Uterus (tissue), 4 donors: ENCODE measurements around the gene PARD3. TPM values are rescaled to one million over a fixed set of nuclear protein-coding genes. Genes with fewer than 3 reads are reported as not detected.
A peak's percentile ranks its signal among the peaks of the same experiment; 100 is the strongest.

ENCODE experiments used
- DNase-seq, 2 donors: peaks; one replicate each; pipeline ENCODE4 v3.0.0-alpha.2; 2019 to 2020
- H3K27ac ChIP-seq, 2 donors: fragments of 200-600 bp; sonication (generic); 1 replicate in 1 of 2; 2 replicates in 1 of 2; pipeline ENCODE4 v1.5.1; 2016 to 2018
- H3K27me3 ChIP-seq, 2 donors: fragments of 200-600 bp; sonication (generic); one replicate each; pipeline ENCODE4 v1.5.1; 2018 to 2019; ENCODE audit warnings: control low read depth in 1 of 2
- H3K36me3 ChIP-seq, 2 donors: fragments of 200-600 bp; sonication (generic); one replicate each; pipeline ENCODE4 v1.5.1; 2019; ENCODE audit warnings: control low read depth in 1 of 2
- H3K4me1 ChIP-seq, 2 donors: fragments of 200-600 bp; sonication (generic); one replicate each; pipeline ENCODE4 v1.5.1; 2018 to 2019; ENCODE audit warnings: control low read depth in 1 of 2
- H3K4me3 ChIP-seq, 2 donors: fragments of 200-600 bp; sonication (generic); 1 replicate in 1 of 2; 2 replicates in 1 of 2; pipeline ENCODE4 v1.5.1; 2018 to 2019; ENCODE audit warnings: mild to moderate bottlenecking in 1 of 2
- H3K9me3 ChIP-seq, 2 donors: fragments of 200-600 bp; sonication (generic); one replicate each; pipeline ENCODE4 v1.5.1; 2019; ENCODE audit warnings: control low read depth in 1 of 2
- POLR2A ChIP-seq, 2 donors: fragments of 450-650 bp; IDR thresholded peaks; one replicate each; pipeline ENCODE4 v1.6.1; 2016; ENCODE audit warnings: antibody characterized with exemption in 2 of 2, mild to moderate bottlenecking in 1 of 2, moderate library complexity in 1 of 2
- intact Hi-C: fragments of 100-400 bp; cut with DNase I; formaldehyde crosslinking; loops from one replicate; pipeline ENCODE4 v1.15.1; 2023; ENCODE audit warnings: low total_unique reads
- total RNA-seq, 4 donors: library from RNA; depleted of rRNA in 3 of 4; stranded (reverse); fragments of >200 nt in 3 of 4; gene quantifications; one replicate each; pipeline versions ENCODE4 v1.1.0 to v1.2.4, GENCODE V29; 2014 to 2023
- TF ChIP-seq, protein P1 (sequence below), 4 experiments: fragments of 200-600 bp in 2 of 4; fragments of 450-650 bp in 2 of 4; sonication (generic) in 2 of 4; IDR thresholded peaks; one replicate each; pipeline ENCODE4 v1.5.1; 2016 to 2019; ENCODE audit warnings: antibody characterized with exemption in 4 of 4, mild to moderate bottlenecking in 2 of 4, moderate library complexity in 1 of 4
- donor health status: DM: yes; HTN: yes; CAD: no.

Gene PARD3
- total RNA-seq, 4 donors from 2014 or later = 42.1 to 96.1 (median 51.5) TPM

DNA sequence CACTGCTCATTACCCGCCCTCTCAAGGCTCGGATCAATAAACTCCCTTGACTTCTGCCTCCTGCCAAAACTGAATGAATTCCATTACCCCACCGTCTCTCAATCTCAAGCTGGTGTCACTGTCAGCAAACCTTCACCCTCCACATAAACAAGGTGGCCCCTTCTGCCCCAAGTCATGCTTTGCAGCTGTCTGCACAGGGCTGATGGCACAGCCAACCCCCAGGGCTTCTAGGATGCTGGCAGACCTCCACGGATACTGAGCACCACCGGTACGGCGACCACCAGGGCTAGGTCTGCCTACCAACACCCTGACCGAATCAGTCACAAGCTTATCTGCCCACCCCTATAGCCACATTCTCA, 46.1 kb downstream of the PARD3 start:
- no peak overlapping the region for H3K4me3 ChIP-seq
- no peaks in the 10 kb centered on the region for H3K9me3 ChIP-seq
- no peak overlapping the region for H3K27ac ChIP-seq
- intact Hi-C loops = no loop called here
- no peaks in the 10 kb centered on the region for H3K27me3 ChIP-seq
- H3K4me1 ChIP-seq = peaks cover 4 to 8% of the 10 kb centered on the region in 2 donors
- no peak for DNase-seq
- no peaks in the 10 kb centered on the region for H3K36me3 ChIP-seq
- TF ChIP-seq, protein P1, sequence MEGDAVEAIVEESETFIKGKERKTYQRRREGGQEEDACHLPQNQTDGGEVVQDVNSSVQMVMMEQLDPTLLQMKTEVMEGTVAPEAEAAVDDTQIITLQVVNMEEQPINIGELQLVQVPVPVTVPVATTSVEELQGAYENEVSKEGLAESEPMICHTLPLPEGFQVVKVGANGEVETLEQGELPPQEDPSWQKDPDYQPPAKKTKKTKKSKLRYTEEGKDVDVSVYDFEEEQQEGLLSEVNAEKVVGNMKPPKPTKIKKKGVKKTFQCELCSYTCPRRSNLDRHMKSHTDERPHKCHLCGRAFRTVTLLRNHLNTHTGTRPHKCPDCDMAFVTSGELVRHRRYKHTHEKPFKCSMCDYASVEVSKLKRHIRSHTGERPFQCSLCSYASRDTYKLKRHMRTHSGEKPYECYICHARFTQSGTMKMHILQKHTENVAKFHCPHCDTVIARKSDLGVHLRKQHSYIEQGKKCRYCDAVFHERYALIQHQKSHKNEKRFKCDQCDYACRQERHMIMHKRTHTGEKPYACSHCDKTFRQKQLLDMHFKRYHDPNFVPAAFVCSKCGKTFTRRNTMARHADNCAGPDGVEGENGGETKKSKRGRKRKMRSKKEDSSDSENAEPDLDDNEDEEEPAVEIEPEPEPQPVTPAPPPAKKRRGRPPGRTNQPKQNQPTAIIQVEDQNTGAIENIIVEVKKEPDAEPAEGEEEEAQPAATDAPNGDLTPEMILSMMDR (IDR thresholded peaks at IDR 0.05) = no peak

DNA sequence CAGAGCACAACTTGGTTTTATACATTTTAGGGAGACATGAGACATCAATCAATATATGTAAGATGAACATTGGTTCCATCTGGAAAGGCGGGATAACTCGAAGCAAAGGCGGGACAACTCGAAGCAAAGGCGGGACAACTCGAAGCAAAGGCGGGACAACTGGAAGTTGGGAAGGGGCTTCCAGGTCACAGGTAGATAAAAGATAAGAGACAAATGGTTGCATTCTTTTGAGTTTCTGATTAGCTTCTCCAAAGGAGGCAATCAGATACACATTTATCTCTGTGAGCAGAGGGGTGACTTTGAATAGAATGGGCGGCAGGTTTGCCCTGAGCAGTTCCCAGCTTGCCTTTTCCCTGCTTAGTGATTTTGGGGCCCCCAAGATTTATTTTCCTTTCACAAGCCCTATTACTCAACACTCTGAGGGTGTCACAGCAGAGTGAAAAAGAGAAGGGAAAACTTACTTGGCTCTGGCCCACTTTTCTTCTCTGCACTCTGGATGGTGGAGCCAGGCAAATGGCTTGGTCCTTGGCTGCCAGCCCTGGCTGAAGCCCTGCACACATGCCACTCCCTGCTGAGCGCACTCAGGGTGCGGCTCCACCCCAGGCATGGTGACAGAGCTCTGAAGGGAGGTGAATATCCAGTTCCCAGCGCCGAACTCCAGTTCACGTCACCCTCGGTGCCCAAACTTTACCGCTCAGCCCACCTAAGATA, 46.7 kb downstream of the PARD3 start:
- no peak overlapping the region for H3K4me3 ChIP-seq
- no peak overlapping the region for H3K27ac ChIP-seq
- no peaks in the 10 kb centered on the region for H3K27me3 ChIP-seq
- peaks cover 4 to 8% of the 10 kb centered on the region in 2 donors for H3K4me1 ChIP-seq
- intact Hi-C loops = no loop called here
- no peaks in the 10 kb centered on the region for H3K36me3 ChIP-seq
- peak in 1 of 2 donors; percentile 36 for DNase-seq
- H3K9me3 ChIP-seq = no peaks in the 10 kb centered on the region
- TF ChIP-seq, protein P1 (IDR thresholded peaks at IDR 0.05) = no peak
- TF ChIP-seq POLR2A (IDR thresholded peaks at IDR 0.05) = no peak

DNA sequence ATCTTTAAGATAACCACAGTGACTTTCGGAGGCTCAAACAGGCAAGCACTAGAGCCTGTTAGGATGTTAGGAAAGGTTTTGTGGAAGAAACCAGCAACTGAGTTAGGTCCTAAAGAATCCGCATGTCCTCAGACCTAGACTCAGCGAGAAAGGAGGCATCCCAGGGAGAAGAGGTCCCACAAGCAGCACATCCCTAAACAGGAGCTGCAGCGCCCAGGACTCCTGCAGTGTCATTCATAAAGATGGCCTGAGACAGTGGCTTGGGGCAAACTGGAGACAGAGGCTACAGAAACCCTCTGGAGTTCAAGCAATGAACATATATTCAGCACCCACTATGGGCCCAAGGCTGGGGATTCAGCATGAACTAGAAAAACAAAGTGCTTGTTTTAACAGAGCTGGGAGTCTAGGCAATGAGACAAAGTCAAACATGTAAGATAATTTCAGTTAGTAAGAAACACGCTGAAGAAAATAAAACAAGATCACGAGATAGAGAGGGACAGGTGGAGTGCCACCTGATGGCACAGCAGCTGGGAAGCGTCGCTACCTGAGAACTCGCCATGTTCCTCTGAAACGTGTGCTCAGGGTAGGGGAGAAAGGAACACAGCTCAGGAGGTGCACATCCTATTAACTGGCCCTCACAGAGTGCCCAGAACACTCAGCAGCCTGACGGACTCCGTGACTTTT, 48.1 kb downstream of the PARD3 start:
- peaks cover 4 to 8% of the 10 kb centered on the region in 2 donors for H3K4me1 ChIP-seq
- H3K36me3 ChIP-seq = no peaks in the 10 kb centered on the region
- H3K27ac ChIP-seq = no peak overlapping the region
- H3K9me3 ChIP-seq = no peaks in the 10 kb centered on the region
- intact Hi-C loops = no loop called here
- H3K27me3 ChIP-seq = no peaks in the 10 kb centered on the region
- H3K4me3 ChIP-seq = no peak overlapping the region
- TF ChIP-seq POLR2A (IDR thresholded peaks at IDR 0.05) = no peak
- TF ChIP-seq, protein P1 (IDR thresholded peaks at IDR 0.05) = no peak
- no peak for DNase-seq

DNA sequence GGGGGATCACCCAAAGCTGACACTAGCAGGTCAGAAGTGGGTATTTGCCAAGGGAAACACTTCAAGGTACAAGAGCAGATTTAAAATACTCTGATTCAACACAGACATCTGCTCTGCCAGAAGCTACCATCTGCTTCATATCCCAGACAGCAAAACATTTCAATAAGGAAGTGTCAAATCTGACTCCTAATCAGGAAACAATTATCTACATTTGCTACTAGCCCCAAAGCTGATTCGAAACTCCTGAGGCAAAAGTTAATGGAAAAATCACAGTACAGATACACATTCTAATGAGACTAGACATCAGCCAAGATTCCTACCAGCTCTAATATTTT, 48.9 kb downstream of the PARD3 start:
- H3K9me3 ChIP-seq = no peaks in the 10 kb centered on the region
- H3K27me3 ChIP-seq = no peaks in the 10 kb centered on the region
- TF ChIP-seq POLR2A (IDR thresholded peaks at IDR 0.05) = no peak
- TF ChIP-seq, protein P1 (IDR thresholded peaks at IDR 0.05) = no peak
- peaks cover 4 to 8% of the 10 kb centered on the region in 2 donors for H3K4me1 ChIP-seq
- intact Hi-C loops = no loop called here
- H3K4me3 ChIP-seq = no peak overlapping the region
- no peaks in the 10 kb centered on the region for H3K36me3 ChIP-seq
- no peak overlapping the region for H3K27ac ChIP-seq
- no peak for DNase-seq

DNA sequence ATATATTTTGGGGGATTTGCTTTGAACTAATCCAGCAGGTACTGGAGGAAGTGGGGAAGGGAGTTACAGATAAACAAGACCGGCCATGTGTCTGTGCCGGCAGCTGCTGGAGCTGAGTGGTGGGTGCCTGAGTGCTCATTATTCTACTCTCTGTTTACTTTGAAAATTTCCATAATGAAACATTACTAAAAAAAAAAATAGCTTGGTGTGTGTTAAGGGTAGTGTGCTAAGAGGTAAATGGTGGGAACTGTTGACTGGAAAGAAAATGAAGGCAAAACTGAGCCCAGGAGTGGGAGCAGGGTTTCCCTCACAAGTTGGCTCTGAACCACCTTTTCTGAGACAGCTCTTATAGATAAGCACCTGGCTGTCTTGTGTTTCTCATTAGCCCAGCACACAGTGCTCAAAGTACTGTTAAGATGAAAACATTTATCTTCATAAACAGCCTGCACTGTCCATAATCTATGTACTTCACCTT, 50.6 kb downstream of the PARD3 start:
- intact Hi-C loops = no loop called here
- H3K9me3 ChIP-seq = no peaks in the 10 kb centered on the region
- DNase-seq = no peak
- H3K4me1 ChIP-seq = peaks cover 4 to 8% of the 10 kb centered on the region in 2 donors
- no peak overlapping the region for H3K4me3 ChIP-seq
- no peak for TF ChIP-seq POLR2A (IDR thresholded peaks at IDR 0.05)
- TF ChIP-seq, protein P1 (IDR thresholded peaks at IDR 0.05) = no peak
- H3K36me3 ChIP-seq = no peaks in the 10 kb centered on the region
- H3K27ac ChIP-seq = no peak overlapping the region
- no peaks in the 10 kb centered on the region for H3K27me3 ChIP-seq
